K562 (cell line): ENCODE measurements around the gene RHO. TPM values are rescaled to one million over a fixed set of nuclear protein-coding genes. Genes with fewer than 3 reads are reported as not detected.

Experiments used
- ATAC-seq: fragments of 200-7000 bp; cut with Tn5 transposase; 3 replicates; pipeline ENCODE4 v1.9.1; 2020; ENCODE audit warnings: moderate library complexity
- BruUV-seq: library from RNA; stranded (reverse); fragments of 400-500 nt; replicated peaks from 2 replicates; lab custom pipeline; 2021; lab: Mats Ljungman, UMichigan
- CTCF ChIA-PET: fragments of 300-600 bp; formaldehyde crosslinking; extraction: SDS; loops from one replicate; lab custom pipeline; 2021; ENCODE audit warnings: low intra/inter-chr PET ratio; lab: Yijun Ruan, JAX
- POLR2A ChIA-PET: fragments of 300-600, 350-650 bp; sonication (Branson Sonifier 250); formaldehyde crosslinking; extraction: SDS; loops from one replicate; lab custom pipeline; 2021; ENCODE audit warnings: antibody characterized with exemption, inconsistent platforms; lab: Yijun Ruan, JAX
- DNase-seq, 4 experiments: peaks; one replicate each; pipeline versions ENCODE4 v3.0.0 to v3.0.0-alpha.2; 2011 to 2018; ENCODE audit warnings: low spot score in 3 of 4, mixed read lengths in 3 of 4; ENCODE audit errors: extremely low read depth in 1 of 4
- FAIRE-seq: peaks from 2 replicates; lab custom pipeline; 2011; peaks lifted over from hg19 to GRCh38; lab: Jason Lieb, UNC
- H2AFZ ChIP-seq: 2 replicates; pipeline ENCODE4 v1.6.0; 2011; ENCODE audit warnings: low read depth, low read length, control low read depth, inconsistent platforms
- H3K27ac ChIP-seq: fragments of 200-600 bp; 3 replicates; pipeline ENCODE4 v1.8.0; 2011; ENCODE audit warnings: low read depth, mild to moderate bottlenecking, control low read depth, inconsistent platforms, low read length, moderate library complexity, mixed read lengths; ENCODE audit errors: extremely low read depth
- H3K27me3 ChIP-seq, 2 experiments: fragments of 300-600 bp in 1 of 2; 2 replicates in 1 of 2; 3 replicates in 1 of 2; pipeline versions ENCODE4 v1.6.0 to v1.8.0; 2011; ENCODE audit warnings: inconsistent platforms in 2 of 2, low read length in 2 of 2, mild to moderate bottlenecking in 1 of 2, mixed read lengths in 1 of 2, moderate library complexity in 1 of 2; ENCODE audit not compliant: control insufficient read depth in 2 of 2, insufficient read depth in 2 of 2
- H3K36me3 ChIP-seq: fragments of 300-600 bp; 3 replicates; pipeline ENCODE4 v1.8.0; 2011; ENCODE audit warnings: mild to moderate bottlenecking, low read length, inconsistent platforms; ENCODE audit not compliant: control insufficient read depth, insufficient read depth
- H3K4me1 ChIP-seq, 2 experiments: fragments of 200-600 bp in 1 of 2; replicated peaks in 1 of 2; 2 replicates in 1 of 2; 3 replicates in 1 of 2; pipeline versions ENCODE4 v1.5.1 to v1.8.0; 2011; ENCODE audit warnings: inconsistent platforms in 2 of 2, low read length in 2 of 2, mild to moderate bottlenecking in 1 of 2, mixed read lengths in 1 of 2, moderate library complexity in 1 of 2; ENCODE audit not compliant: control insufficient read depth in 2 of 2, insufficient read depth in 2 of 2
- H3K4me2 ChIP-seq: 2 replicates; pipeline ENCODE4 v1.6.1; 2011; ENCODE audit warnings: low read length, control low read depth, inconsistent platforms, mixed read lengths; ENCODE audit not compliant: insufficient read depth
- H3K4me3 ChIP-seq: fragments of 200-600 bp; sonication (generic), shearing (Covaris generic); 2 replicates; pipeline ENCODE4 v1.5.1; 2016; ENCODE audit warnings: control low read depth, inconsistent platforms
- H3K79me2 ChIP-seq: fragments of 200-600 bp; 3 replicates; pipeline ENCODE4 v1.8.0; 2011; ENCODE audit warnings: low read length, inconsistent platforms; ENCODE audit not compliant: control insufficient read depth, insufficient read depth
- H3K9ac ChIP-seq, 2 experiments: 2 replicates each; pipeline versions ENCODE4 v1.6.0 to v1.6.1; 2011; ENCODE audit warnings: low read depth in 2 of 2, low read length in 2 of 2, control low read depth in 1 of 2, inconsistent platforms in 1 of 2, mild to moderate bottlenecking in 1 of 2, mixed read lengths in 1 of 2; ENCODE audit not compliant: insufficient read depth in 1 of 2
- H3K9me1 ChIP-seq: one replicate; pipeline ENCODE4 v1.6.0; 2011; ENCODE audit warnings: inconsistent platforms, mild to moderate bottlenecking, low read length, moderate library complexity; ENCODE audit not compliant: control insufficient read depth, insufficient read depth
- H3K9me3 ChIP-seq: replicated peaks from 2 replicates; pipeline ENCODE4 v1.5.1; 2011; ENCODE audit warnings: low read depth, low read length, inconsistent platforms; ENCODE audit not compliant: control insufficient read depth, insufficient read depth
- H4K20me1 ChIP-seq: replicated peaks from 2 replicates; pipeline ENCODE4 v1.6.1; 2011; ENCODE audit warnings: low read length, inconsistent platforms, mixed read lengths; ENCODE audit not compliant: control insufficient read depth, insufficient read depth
- CHD1 ChIP-seq: fragments of 200-600 bp; sonication (generic); IDR thresholded peaks from one replicate; pipeline ENCODE4 v1.6.1; 2012; ENCODE audit warnings: mild to moderate bottlenecking, moderate library complexity, low read length, inconsistent platforms
- DLX4 ChIP-seq: fragments of 250-450 bp; sonication (Bioruptor Pico); IDR thresholded peaks from 2 replicates; pipeline ENCODE4 v1.6.1; 2021; ENCODE audit warnings: mild to moderate bottlenecking
- E2F8 ChIP-seq: fragments of 450-650 bp; IDR thresholded peaks from 2 replicates; pipeline ENCODE4 v1.7.1; 2018; ENCODE audit warnings: mild to moderate bottlenecking, low read depth; ENCODE audit not compliant: partially characterized antibody
- FOXK2 ChIP-seq, 2 experiments: fragments of 450-650 bp; IDR thresholded peaks in 1 of 2; conservative IDR thresholded peaks in 1 of 2; 2 replicates each; pipeline ENCODE4 v1.6.1; 2016; ENCODE audit warnings: low read depth in 2 of 2, mild to moderate bottlenecking in 1 of 2
- GABPB1 ChIP-seq: sonication (generic); formaldehyde crosslinking; IDR thresholded peaks from 2 replicates; pipeline ENCODE4 v1.8.0; 2022; ENCODE audit warnings: mild to moderate bottlenecking, missing genetic modification reagents
- HDAC2 ChIP-seq: fragments of 450-650 bp; IDR thresholded peaks from 2 replicates; pipeline ENCODE4 v1.6.1; 2016; ENCODE audit warnings: mild to moderate bottlenecking
- ILK ChIP-seq: fragments of 450-650 bp; IDR thresholded peaks from 2 replicates; pipeline ENCODE4 v1.6.1; 2016; ENCODE audit warnings: missing genetic modification characterization, low read depth, mild to moderate bottlenecking, missing compliant biosample characterization, moderate library complexity, borderline replicate concordance
- MITF ChIP-seq: IDR thresholded peaks from 2 replicates; pipeline ENCODE4 v1.6.1; 2014; ENCODE audit warnings: antibody characterized with exemption
- PHF21A ChIP-seq: fragments of 450-650 bp; IDR thresholded peaks from 2 replicates; pipeline ENCODE4 v1.6.1; 2017; ENCODE audit warnings: low read depth, borderline replicate concordance
- POLR2AphosphoS5 ChIP-seq: IDR thresholded peaks from 2 replicates; pipeline ENCODE4 v1.6.1; 2011; ENCODE audit warnings: mild to moderate bottlenecking, low read depth, low read length, moderate library complexity; ENCODE audit not compliant: control insufficient read depth, insufficient read depth
- TGIF2 ChIP-seq: sonication (generic); formaldehyde crosslinking; IDR thresholded peaks from 2 replicates; pipeline ENCODE4 v1.8.1; 2022; ENCODE audit warnings: mild to moderate bottlenecking, missing genetic modification reagents, moderate library complexity
- ZNF589 ChIP-seq: fragments of 200-800 bp; sonication (Bioruptor generic); IDR thresholded peaks from 2 replicates; pipeline ENCODE4 v1.6.1; 2016; ENCODE audit warnings: low read depth, missing genetic modification characterization, missing compliant biosample characterization
- ZNF639 ChIP-seq, 2 experiments: fragments of 200-800 bp in 1 of 2; sonication (Bioruptor generic) in 1 of 2; sonication (generic) in 1 of 2; formaldehyde crosslinking in 1 of 2; IDR thresholded peaks in 1 of 2; conservative IDR thresholded peaks in 1 of 2; 2 replicates each; pipeline versions ENCODE4 v1.5.0 to v1.6.1; 2016 to 2020; ENCODE audit warnings: missing compliant biosample characterization in 1 of 2, missing genetic modification characterization in 1 of 2, missing genetic modification reagents in 1 of 2
- ZNF695 ChIP-seq: fragments of 450-650 bp; formaldehyde crosslinking; IDR thresholded peaks from 2 replicates; pipeline ENCODE4 v1.4.0; 2020; ENCODE audit warnings: mild to moderate bottlenecking, moderate library complexity
- WGBS: fragments of 100-300 bp; shearing (Covaris generic); methylation state at CpG from one replicate; pipeline ENCODE4 v1.1.6; 2016; ENCODE audit warnings: low coverage, mixed read lengths; ENCODE audit not compliant: insufficient coverage; ENCODE audit errors: missing lambda C conversion rate; 5-methylcytosine and 5-hydroxymethylcytosine counted together
- in situ Hi-C: fragments of 300-500 bp; cut with MboI; formaldehyde crosslinking; loops from 4 replicates; pipeline ENCODE4 v1.15.0; 2018; ENCODE audit warnings: inconsistent platforms, mixed read lengths
- intact Hi-C: fragments of 100-400 bp; cut with micrococcal nuclease; formaldehyde crosslinking; loops from 2 replicates; pipeline ENCODE4 v1.14.2; 2022
- polyA plus RNA-seq, 8 experiments: library from polyadenylated mRNA; depleted of rRNA in 4 of 8; stranded (reverse) in 5 of 8; unstranded in 3 of 8; fragments of >200 nt; fragmentation: Nextera tagmentation in 2 of 8; fragmentation: Illumina TruSeq in 1 of 8; extraction: Ambion mirVana in 2 of 8; extraction: Trizol in 1 of 8; gene quantifications; 2 replicates each; pipeline versions ENCODE4 v1.2.1 to v1.2.3, GENCODE V29; 2011 to 2014; ENCODE audit warnings: inconsistent platforms in 1 of 8, missing spikeins in 1 of 8
- total RNA-seq, 7 experiments: library from RNA; depleted of rRNA in 6 of 7; stranded (reverse); fragments of >200 nt in 6 of 7; fragmentation: Illumina TruSeq in 2 of 7; extraction: Trizol in 2 of 7; gene quantifications; 2 replicates each; pipeline versions ENCODE4 v1.2.1 to v1.2.3, GENCODE V29; 2011 to 2021; ENCODE audit warnings: low replicate concordance in 1 of 7

The RHO gene
- total and polyA plus RNA-seq, 9 of the 15 experiments (the other 6 are each of a cell fraction or from before 2014, with no cell fraction given), result not detected

GRCh38 chr3:129487183-129487867, 41.1 kb upstream of the RHO start:
- no peak overlapping the region for H3K27ac ChIP-seq
- CTCF ChIA-PET, result no interaction called here
- no peak for TF ChIP-seq TGIF2 (CRISPR knock-in tag)
- TF ChIP-seq GABPB1 (CRISPR knock-in tag), result no peak
- no peak for TF ChIP-seq E2F8
- no peak for TF ChIP-seq ZNF639 (CRISPR knock-in tag; conservative IDR thresholded peaks at IDR 0.05 in 1 of 2, IDR thresholded peaks at IDR 0.05 in 1 of 2)
- no peak for TF ChIP-seq ZNF695 (CRISPR knock-in tag)
- no peak for TF ChIP-seq ILK (tag)
- TF ChIP-seq FOXK2 (conservative IDR thresholded peaks at IDR 0.05 in 1 of 2, IDR thresholded peaks at IDR 0.05 in 1 of 2; ENCODE audit: low read depth in 2 of 2), result no peak
- no peak for TF ChIP-seq ZNF589 (CRISPR knock-in tag)
- TF ChIP-seq POLR2AphosphoS5, result no peak
- no peak for TF ChIP-seq CHD1
- no peak for TF ChIP-seq DLX4 (CRISPR knock-in tag)
- TF ChIP-seq PHF21A, result no peak
- no peak for TF ChIP-seq MITF
- TF ChIP-seq HDAC2, result no peak

More at GRCh38 chr3:129487183-129487867, 41.1 kb upstream of the RHO start:
- 80% methylated on average over 8 of the region's 13 CpGs for WGBS
- peaks cover 2 to 12% of the 10 kb centered on the region in 2 experiments; a peak in 3 of 5 replicates for H3K4me1 ChIP-seq
- no peak for FAIRE-seq
- no peaks in the 10 kb centered on the region for H3K9me3 ChIP-seq
- no peaks in the 10 kb centered on the region for H3K9me1 ChIP-seq
- H3K79me2 ChIP-seq, result no peaks in the 10 kb centered on the region
- DNase-seq, result no peak
- H2AFZ ChIP-seq, result no peak overlapping the region
- ATAC-seq, result no peak
- no peaks in the 10 kb centered on the region for H4K20me1 ChIP-seq
- H3K4me2 ChIP-seq, result no peak overlapping the region
- POLR2A ChIA-PET, result no interaction called here
- BruUV-seq, result no TSS peak
- no peak overlapping the region for H3K4me3 ChIP-seq
- intact Hi-C loops (no loop called here), in situ Hi-C loops (no loop called here)
- no peak overlapping the region for H3K9ac ChIP-seq
- peaks cover 12% of the 10 kb centered on the region; the same call in 2 of the 3 replicates for H3K36me3 ChIP-seq
- no peaks in the 10 kb centered on the region for H3K27me3 ChIP-seq
